GM10266 (cell line): ENCODE measurements around the gene TNS3.
"Not testable (repeated sequence)": the region's sequence is repeated elsewhere in the genome, so short reads cannot be mapped to it uniquely, and the experiment has no call there.

ENCODE experiments used
- DNase-seq: peaks from one replicate; pipeline ENCODE4 v3.0.0; 2012; ENCODE audit errors: extremely low spot score
- CTCF ChIP-seq: IDR thresholded peaks from 2 replicates; pipeline ENCODE4 v1.5.1; 2012; ENCODE audit warnings: mild to moderate bottlenecking, low read depth; ENCODE audit not compliant: control insufficient read depth, insufficient read depth; ENCODE audit errors: missing control alignments

TNS3 gene

GRCh38 chr7:47448971-47449370, 132.9 kb downstream of the TNS3 start:
- TF ChIP-seq CTCF = no peak
- DNase-seq = no peak

GRCh38 chr7:47447621-47448349, 134.1 kb downstream of the TNS3 start:
- no peak for TF ChIP-seq CTCF
- no peak for DNase-seq

- TF ChIP-seq CTCF = no peak
- no peak for DNase-seq
Observed at GRCh38 chr7:47446871-47447466, 134.9 kb downstream of the TNS3 start.

- peak; percentile 39 for DNase-seq
- TF ChIP-seq CTCF = peak; percentile 52
Observed at GRCh38 chr7:47444376-47445098, 137.4 kb downstream of the TNS3 start.

- no peak for TF ChIP-seq CTCF
- DNase-seq = no peak
Observed at GRCh38 chr7:47443049-47443448, 138.9 kb downstream of the TNS3 start.

- TF ChIP-seq CTCF = no peak
- DNase-seq = no peak
Observed at GRCh38 chr7:47442605-47442865, 139.4 kb downstream of the TNS3 start.

GRCh38 chr7:47441796-47442604, 139.9 kb downstream of the TNS3 start:
- DNase-seq = no peak
- TF ChIP-seq CTCF = no peak

GRCh38 chr7:47441048-47441447, 140.9 kb downstream of the TNS3 start:
- not testable (repeated sequence) for DNase-seq
